GM23338 (cell line): ENCODE results near the gene FARP1.

ENCODE experiments used
- CREB1 ChIP-seq: fragments of 250-450 bp; sonication (Bioruptor Pico); IDR thresholded peaks from 2 replicates; pipeline ENCODE4 v1.5.0; 2020; ENCODE audit warnings: low read depth, mild to moderate bottlenecking, moderate library complexity
- EZH2 ChIP-seq: fragments of 200-600 bp; sonication (generic); IDR thresholded peaks from one replicate; pipeline ENCODE4 v1.8.0; 2017; ENCODE audit warnings: antibody characterized with exemption, mild to moderate bottlenecking, low read depth; ENCODE audit not compliant: unreplicated experiment
- EZH2phosphoT487 ChIP-seq: fragments of 200-600 bp; sonication (generic); IDR thresholded peaks from one replicate; pipeline ENCODE4 v1.8.1; 2018; ENCODE audit warnings: antibody characterized with exemption; ENCODE audit not compliant: unreplicated experiment
- NANOG ChIP-seq: IDR thresholded peaks from 2 replicates; pipeline ENCODE4 v1.6.1; 2016; ENCODE audit warnings: antibody characterized with exemption, borderline replicate concordance
- POLR2AphosphoS5 ChIP-seq: IDR thresholded peaks from 2 replicates; pipeline ENCODE4 v1.6.1; 2016; ENCODE audit warnings: antibody characterized with exemption, low read depth
- STAT1 ChIP-seq: IDR thresholded peaks from one replicate; pipeline ENCODE4 v1.6.1; 2016; ENCODE audit warnings: antibody characterized with exemption; ENCODE audit not compliant: unreplicated experiment
- ZNF114 ChIP-seq: fragments of 250-450 bp; sonication (Bioruptor Pico); IDR thresholded peaks from 2 replicates; pipeline ENCODE4 v1.5.0; 2020; ENCODE audit warnings: mild to moderate bottlenecking, moderate library complexity
- TF ChIP-seq, protein P1 (sequence below), 2 experiments: fragments of 200-600 bp in 1 of 2; sonication (generic) in 1 of 2; conservative IDR thresholded peaks; 2 replicates each; pipeline versions ENCODE4 v1.5.1 to v1.6.1; 2016 to 2017; ENCODE audit warnings: antibody characterized with exemption in 2 of 2, low read depth in 2 of 2, mild to moderate bottlenecking in 2 of 2, moderate library complexity in 1 of 2
- TF ChIP-seq, protein P2 (sequence below): IDR thresholded peaks from one replicate; pipeline ENCODE4 v1.6.1; 2018; ENCODE audit warnings: antibody characterized with exemption; ENCODE audit not compliant: unreplicated experiment

DNA sequence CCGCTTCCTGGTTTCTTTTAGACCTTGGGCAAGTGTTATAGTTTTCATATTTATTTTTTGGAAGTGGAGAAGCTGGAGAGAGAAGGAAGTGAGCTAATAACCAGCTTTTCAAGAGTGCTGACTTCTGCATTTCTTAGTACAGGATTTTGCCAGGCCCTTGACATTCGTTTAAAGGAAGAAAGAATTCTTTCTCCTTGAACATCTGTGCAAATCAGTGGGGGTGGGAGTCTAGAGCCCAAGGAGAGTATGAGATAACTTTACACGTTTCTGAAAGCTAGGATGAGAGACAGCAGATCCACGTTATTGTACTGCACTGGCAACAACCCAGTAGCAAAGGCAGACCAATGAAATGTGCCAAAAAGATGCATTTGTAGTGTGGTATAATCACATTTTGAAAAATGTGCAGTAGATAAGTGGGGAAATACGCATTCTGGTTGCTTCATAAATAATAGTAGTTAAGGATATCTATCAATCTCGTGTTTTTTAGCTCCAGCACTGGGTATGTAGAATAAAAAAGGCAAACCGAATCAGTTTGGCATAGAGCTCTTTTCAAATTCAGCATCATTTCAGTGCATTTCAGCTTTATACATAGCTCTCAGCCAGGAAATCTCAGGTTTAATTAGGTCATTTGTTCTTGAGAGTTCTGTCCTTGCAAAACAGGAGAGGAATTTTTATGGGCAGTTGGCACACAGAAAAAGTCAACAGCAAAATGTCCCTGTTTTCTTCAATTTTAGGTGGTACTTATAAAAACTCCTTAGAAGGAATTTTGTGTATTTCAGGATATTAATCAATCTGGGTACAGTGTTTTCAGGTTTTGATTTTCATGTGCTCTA lies 29.9 kb downstream of the FARP1 start:
- TF ChIP-seq, protein P1, sequence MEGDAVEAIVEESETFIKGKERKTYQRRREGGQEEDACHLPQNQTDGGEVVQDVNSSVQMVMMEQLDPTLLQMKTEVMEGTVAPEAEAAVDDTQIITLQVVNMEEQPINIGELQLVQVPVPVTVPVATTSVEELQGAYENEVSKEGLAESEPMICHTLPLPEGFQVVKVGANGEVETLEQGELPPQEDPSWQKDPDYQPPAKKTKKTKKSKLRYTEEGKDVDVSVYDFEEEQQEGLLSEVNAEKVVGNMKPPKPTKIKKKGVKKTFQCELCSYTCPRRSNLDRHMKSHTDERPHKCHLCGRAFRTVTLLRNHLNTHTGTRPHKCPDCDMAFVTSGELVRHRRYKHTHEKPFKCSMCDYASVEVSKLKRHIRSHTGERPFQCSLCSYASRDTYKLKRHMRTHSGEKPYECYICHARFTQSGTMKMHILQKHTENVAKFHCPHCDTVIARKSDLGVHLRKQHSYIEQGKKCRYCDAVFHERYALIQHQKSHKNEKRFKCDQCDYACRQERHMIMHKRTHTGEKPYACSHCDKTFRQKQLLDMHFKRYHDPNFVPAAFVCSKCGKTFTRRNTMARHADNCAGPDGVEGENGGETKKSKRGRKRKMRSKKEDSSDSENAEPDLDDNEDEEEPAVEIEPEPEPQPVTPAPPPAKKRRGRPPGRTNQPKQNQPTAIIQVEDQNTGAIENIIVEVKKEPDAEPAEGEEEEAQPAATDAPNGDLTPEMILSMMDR (conservative IDR thresholded peaks at IDR 0.05; ENCODE audit: low read depth in 2 of 2), result no peak
- TF ChIP-seq EZH2 (no peak), CREB1 (CRISPR knock-in tag) (no peak), EZH2phosphoT487 (no peak), POLR2AphosphoS5 (no peak), STAT1 (no peak), NANOG (no peak), ZNF114 (CRISPR knock-in tag) (no peak)
- TF ChIP-seq, protein P2, sequence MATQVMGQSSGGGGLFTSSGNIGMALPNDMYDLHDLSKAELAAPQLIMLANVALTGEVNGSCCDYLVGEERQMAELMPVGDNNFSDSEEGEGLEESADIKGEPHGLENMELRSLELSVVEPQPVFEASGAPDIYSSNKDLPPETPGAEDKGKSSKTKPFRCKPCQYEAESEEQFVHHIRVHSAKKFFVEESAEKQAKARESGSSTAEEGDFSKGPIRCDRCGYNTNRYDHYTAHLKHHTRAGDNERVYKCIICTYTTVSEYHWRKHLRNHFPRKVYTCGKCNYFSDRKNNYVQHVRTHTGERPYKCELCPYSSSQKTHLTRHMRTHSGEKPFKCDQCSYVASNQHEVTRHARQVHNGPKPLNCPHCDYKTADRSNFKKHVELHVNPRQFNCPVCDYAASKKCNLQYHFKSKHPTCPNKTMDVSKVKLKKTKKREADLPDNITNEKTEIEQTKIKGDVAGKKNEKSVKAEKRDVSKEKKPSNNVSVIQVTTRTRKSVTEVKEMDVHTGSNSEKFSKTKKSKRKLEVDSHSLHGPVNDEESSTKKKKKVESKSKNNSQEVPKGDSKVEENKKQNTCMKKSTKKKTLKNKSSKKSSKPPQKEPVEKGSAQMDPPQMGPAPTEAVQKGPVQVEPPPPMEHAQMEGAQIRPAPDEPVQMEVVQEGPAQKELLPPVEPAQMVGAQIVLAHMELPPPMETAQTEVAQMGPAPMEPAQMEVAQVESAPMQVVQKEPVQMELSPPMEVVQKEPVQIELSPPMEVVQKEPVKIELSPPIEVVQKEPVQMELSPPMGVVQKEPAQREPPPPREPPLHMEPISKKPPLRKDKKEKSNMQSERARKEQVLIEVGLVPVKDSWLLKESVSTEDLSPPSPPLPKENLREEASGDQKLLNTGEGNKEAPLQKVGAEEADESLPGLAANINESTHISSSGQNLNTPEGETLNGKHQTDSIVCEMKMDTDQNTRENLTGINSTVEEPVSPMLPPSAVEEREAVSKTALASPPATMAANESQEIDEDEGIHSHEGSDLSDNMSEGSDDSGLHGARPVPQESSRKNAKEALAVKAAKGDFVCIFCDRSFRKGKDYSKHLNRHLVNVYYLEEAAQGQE, result no peak
